Activated CD4-positive, alpha-beta T cell treated with anti-CD3 and anti-CD28 coated beads, Interleukin-2, amount 50 U/mL, for 24 hours (primary cell): ENCODE data around the gene MPV17L.
"Not testable (repeated sequence)": the region's sequence is repeated elsewhere in the genome, so short reads cannot be mapped to it uniquely, and the experiment has no call there.

Experiments used
- DNase-seq, 2 donors: peaks; one replicate each; pipeline ENCODE4 v3.0.0-alpha.2; 2020; ENCODE audit warnings: low read depth in 1 of 2, low spot score in 1 of 2

The MPV17L gene

DNA sequence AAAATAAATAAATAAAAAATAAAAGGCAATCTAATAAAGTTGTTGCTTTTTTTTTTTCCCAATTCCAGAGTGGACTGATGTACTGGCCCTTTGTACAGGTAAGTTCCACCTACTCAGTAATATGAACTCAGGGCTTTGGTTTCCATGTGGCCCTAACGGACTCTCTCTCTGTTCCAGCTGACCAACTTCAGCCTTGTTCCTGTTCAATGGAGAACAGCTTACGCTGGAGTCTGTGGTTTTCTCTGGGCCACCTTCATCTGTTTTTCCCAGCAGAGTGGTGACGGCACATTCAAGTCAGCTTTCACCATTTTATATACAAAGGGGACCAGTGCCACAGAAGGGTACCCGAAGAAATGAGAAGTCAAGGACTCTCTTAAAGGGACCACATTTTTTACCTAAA is 12.2 kb downstream of the MPV17L start:
- DNase-seq, result not testable (repeated sequence)

DNA sequence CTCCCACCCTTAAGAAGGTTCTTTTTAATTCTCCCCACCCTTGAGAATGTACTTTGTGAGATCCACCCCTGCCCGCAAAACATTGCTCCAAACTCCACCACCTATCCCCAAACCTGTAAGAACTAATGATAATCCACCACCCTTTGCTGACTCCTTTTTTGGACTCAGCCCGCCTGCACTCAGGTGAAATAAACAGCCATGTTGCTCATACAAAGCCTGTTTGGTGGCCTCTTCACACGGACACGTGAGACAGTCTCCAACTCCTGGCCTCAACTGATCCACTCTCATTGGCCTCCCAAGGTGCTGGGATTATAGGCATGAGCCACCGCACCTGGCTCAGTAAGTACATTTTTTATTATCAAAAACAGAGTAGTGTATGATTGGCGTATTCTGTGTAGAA is 13.9 kb downstream of the MPV17L start:
- DNase-seq, result not testable (repeated sequence)

DNA sequence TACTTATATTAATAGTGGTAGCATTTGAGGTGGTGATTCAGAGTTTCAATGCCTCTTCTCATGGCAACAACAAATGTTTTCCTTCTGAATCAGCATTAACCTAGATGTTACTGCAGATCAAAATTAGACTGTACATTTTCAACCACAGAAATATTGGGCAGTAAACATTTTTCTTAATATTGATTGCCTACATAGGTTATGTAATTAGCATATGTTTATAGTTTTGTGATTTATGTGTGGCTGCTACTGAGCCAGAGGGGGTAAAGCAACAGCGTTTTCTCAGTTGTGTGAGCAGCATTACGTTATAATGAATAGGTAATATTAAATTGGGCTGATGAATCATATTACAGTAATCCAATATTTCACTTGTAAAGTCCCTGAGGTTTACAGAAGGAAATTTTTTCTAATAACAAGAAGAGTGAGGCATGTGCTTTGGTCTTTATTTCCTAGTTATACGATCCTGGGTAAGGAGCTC is 20.0 kb downstream of the MPV17L start:
- no peak for DNase-seq

DNA sequence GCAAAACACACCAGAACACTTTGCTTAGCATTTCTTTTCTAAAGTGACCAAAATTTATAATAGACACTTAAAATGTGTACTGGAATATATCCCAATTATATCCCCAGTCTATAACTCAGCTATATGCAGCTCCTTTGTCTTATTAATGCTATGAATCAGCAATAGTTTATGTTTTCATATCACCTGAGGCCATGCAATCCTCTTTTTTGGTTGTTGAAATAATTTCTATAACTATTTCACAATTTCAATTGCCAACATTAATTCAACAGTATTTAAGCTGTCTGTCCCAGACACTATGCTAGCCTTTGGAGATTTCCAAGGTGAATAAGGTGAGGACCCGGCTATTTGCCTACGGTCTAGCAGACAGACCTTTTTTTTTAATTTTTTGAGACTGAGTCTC is 21.6 kb downstream of the MPV17L start:
- no peak for DNase-seq

DNA sequence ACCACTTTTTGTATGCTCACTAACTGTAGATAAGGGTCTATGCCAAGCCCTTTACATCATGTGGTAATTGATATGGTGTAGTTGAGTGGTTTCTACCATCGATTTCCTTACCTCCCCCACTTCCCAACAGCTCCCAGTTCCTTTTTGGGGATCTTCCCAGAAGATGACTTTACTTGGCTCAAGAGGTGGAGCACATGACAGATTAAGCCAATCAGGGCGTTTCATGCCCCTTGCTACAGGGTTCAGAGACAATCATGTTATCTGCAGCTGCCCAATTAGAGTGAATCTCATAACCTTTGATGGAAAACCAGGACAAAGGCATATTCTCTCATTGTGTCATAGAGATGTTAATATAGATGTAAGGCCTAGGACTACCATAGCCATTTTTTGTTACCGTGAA is 22.7 kb downstream of the MPV17L start:
- DNase-seq, result no peak

DNA sequence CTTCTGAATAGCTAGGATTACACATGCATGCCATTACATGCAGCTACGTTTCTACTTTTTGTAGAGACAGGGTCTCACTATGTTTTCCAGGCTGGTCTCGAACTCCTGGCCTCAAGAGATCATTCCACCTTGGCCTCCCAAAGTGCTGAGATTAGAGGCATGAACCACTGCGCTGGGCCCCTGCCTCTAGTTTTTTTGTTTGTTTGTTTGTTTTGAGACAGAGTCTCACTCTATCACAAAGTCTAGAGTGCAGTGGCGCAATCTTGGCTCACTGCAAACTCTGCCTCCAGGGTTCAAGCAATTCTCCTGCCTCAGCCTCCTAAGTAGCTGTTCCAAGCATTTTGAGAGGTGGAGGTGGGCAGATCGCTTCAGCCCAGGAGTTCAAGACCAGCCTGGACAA is 26.1 kb downstream of the MPV17L start:
- not testable (repeated sequence) for DNase-seq

DNA sequence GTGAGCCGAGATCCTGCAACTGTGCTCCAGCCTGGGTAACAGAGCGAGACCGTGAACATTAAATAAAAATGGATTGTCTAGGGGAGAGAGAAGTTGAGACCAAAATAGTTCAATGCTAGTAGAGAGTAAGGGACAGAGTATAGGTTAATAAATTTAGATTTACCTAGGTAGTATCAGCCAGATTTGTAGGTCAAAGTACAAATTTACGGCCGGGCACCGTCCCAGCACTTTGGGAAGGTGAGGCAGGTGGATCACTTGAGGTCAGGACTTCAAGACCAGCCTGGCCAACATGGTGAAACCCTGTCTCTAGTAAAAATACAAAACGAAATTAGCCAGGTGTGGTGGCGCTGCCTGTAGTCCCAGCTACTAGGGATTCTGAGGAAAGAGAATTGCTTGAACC is 26.7 kb downstream of the MPV17L start:
- no peak for DNase-seq

DNA sequence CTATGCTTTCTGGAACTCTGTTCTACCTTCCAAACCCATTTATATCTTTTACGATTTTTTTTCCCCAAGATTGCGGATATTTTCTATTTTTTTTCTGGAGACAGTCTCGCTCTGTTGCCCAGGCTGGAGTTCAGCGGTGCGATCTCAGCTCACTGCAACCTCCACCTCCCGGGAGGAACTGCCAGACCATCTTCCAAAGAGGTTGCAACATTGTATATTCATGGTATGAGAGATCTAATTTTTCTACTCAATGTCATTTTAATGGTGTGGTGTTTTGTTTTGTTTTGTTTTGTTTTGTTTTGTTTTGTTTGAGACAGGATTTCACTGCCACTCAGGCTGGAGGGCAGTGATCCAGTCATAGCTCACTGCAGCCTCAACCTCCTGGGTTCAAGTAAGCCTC is 30.3 kb downstream of the MPV17L start:
- DNase-seq, result no peak

DNA sequence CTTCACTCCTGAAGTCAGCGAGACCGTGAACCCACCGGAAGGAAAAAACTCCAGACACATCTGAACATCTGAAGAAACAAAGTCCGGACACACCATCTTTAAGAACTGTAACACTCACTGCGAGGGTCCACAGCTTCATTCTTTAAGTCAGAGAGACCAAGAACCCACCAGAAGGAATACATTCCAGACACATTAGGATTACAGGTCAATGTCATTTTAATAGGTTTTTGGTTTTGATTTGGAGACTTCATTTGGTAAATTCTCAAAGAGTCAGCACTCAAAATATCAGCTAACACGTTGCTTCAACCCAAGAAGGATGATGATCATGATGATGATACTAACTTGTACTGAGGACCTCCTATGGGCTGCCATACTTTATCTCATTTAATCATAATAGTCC is 31.2 kb downstream of the MPV17L start:
- no peak for DNase-seq

DNA sequence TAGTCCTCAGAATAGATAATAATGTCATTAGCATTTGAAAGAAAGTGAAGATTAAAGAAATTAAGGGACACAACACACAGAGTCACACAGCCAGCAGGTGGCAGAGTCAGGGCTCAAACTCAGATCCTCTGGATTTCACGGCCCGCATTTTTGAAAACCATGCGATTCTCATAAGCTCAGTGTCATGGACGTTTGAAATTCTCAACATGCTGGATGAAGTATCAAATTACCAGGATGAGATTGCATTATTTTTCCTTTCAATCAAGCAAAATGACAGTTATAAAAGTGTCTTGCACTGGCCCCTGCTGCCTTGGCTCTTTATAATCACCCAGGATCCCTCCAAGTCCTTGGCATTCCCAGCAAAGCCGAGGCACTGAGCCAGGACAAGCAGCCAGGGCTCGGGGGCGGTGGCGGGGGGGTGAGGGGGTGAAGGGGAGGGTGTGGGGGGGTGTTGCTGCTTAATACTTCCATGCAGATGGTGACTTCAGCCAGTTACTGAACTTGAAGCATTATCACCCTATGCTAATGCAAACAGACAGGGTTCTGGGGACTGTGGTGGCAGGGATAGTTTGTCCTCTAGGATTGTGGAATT is 32.2 kb downstream of the MPV17L start:
- peak; percentile 14 to 51 for DNase-seq

DNA sequence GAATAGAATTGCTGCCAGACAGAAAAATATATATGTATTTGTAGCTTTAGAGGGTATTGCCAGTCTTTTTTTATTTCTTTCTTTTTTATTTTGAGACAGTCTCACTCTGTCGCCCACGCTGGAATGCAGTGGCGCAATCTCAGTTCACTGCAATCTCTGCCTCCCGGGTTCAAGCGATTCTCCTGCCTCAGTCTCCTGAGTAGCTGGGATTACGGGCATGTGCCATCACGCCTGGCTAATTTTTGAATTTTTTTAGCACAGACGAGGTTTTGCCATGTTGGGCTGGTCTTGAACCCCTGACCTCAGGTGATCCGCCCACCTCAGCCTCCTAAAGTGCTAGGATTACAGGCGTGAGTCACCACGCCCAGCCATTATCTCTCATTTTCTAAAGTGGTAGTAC is 35.3 kb downstream of the MPV17L start:
- DNase-seq, result not testable (repeated sequence)

DNA sequence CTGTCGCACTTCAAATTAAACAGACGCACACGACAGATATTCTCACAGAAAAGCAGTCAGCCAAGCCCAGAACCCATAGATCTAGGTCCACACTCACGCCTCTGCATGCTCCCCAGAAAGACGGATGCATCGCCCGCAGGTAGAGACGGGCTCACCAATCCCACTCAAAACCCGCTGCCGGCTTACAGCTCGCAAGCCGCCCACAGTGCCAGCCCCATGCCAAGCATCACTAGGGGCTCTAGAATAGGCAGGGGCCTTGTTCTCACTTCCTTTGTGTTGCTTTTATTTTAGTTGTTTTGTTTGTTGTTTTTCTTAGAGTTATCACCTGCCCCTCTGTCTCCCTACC is 38.5 kb downstream of the MPV17L start:
- DNase-seq, result no peak

DNA sequence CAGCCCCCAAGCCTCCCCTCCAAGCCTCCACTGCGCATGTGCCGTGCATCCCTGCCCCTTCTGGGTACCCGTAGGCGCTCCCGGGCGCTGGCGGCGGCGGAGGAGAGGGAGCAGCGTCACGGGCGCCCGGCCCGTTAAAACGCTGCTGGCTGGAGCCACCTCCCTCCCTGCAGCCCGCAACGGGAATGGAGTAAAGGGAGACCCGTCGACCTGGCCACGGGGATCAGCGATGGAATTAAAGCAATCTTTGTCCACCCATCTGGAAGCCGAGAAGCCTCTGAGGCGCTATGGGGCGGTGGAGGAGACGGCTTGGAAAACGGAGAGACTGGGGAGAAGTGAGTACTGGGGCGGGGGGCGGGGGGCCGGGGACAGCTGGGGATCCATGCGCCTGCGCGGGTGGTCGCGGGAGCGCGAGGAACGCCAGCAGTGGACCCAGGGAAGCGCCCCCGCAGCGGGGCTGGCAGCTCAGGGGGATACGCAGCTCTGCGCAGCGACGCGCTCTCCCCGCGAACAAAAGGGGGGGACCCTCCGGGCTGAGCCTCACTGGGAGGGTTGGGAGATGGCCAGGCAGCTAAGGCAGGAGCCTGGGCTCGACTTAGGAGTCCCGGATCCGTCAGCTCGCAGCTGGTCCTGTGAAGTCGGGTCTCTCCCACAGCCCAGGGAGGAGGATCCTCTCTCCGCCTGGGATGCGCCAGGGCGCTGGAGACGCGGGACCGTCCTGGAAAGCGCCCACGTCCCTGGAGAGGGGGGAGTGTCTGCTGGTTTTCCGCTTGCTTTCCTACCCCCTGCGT is 39.1 kb downstream of the MPV17L start, which contains the start of gene BMERB1:
Gene BMERB1, plus strand, starts transcription at position 164 of the 791 bp plus-strand sequence. Its CDS starts 66 bp downstream, at position 230.
- DNase-seq, result peak; percentile 25 to 54

DNA sequence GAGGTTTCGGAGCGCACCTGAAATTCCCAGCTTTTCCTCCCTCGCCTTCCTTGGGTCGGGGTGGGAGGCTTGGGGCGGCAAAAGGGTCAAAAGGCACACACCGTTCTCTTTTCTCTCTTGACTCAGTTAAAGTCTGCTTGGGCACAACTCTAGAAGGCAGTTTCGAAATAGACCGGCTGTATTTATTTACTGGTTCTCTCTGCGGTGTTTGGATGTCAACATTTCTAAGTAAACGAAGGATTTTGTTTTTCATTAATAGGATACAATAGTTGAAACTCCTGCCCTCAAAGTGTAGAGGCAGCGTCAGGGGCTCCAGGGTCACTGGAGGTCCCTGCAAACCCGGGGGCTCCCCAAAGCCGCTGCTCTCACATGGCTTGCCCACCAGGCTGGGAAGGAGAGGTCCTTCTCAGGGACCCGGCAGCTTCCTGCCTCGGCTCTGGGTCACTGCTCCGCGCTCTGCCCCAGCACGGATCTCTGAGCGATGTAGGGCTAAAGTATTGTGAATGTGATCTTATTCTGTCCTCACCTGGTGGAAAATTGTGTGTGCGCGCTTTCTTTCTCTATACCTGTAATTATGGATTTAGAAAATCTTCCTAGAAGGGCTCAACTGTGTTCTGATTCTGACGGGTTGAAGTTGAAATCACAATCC is 39.8 kb downstream of the MPV17L start:
- no peak for DNase-seq

DNA sequence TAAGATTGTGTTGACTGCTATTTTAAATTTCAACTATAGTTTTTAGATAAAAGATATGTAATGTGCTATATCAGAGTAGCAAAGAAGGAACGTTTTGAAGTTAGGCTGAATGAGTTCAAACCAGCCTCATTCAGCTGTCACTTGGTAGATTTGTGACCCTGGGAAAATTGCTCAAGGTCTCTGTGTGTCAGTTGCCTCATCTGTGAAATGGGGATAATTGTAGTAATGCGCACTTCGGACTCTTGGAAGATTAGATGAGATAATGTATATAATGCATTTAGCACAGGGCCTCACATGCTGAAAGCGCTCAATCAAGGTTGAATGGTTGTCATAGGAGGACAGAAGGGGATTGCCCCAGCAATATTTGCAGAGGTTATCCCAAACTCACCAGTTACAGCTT is 43.5 kb downstream of the MPV17L start:
- no peak for DNase-seq

DNA sequence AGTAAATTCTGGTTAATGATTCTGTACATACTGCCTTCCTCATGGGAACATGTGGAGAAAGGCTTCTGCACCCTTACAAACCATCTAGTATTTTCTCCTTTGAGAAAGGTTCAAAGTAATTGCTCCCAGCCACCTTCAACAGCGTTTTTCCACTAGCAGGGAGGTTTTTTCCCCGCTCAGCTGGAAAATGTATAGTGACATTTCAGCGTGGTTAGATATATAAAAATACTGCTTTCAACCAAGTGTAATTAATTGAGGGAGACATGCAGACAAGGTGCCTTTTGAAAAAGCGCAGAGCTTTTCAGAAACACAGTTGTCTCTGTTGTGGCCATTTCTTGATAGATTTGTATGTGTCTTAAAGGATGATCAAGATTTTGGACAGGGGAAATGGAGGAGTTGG is 44.0 kb downstream of the MPV17L start:
- DNase-seq, result no peak

DNA sequence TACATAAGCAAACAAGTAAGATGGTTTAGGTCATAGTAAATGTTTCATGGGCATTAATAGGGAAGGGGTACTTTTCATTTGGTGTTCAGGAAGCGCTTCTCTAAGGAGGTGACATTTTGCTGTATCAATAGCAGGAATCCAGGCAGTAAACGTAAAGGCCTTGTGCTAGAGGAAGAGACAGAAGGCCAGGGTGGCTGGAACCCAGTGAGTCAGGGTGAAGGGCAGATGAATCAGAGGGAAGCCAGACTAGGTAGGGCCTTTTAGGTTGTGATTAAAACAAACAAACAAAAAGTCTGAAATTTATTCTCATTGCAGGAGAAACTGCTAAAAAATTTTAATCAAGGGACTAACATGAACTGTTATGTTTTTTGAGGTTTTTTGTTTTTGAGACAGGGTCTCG is 45.3 kb downstream of the MPV17L start:
- no peak for DNase-seq

DNA sequence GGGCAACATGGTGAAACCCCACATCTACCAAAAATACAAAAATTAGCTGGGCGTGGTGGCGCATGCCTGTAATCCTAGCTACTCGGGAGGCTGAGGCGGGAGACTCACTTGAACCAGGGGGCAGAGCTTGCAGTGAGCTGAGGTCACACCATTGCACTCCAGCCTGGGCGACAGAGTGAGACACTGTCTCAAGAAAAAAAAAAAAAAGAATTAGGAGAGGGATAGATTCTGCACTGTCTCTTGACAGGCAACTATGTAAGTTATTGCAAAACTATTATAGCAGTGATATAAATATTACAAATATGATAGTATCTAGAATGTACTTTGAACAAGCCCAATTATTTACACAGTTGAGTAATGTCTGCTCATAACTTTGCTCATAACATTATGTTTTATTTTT is 46.6 kb downstream of the MPV17L start:
- not testable (repeated sequence) for DNase-seq

DNA sequence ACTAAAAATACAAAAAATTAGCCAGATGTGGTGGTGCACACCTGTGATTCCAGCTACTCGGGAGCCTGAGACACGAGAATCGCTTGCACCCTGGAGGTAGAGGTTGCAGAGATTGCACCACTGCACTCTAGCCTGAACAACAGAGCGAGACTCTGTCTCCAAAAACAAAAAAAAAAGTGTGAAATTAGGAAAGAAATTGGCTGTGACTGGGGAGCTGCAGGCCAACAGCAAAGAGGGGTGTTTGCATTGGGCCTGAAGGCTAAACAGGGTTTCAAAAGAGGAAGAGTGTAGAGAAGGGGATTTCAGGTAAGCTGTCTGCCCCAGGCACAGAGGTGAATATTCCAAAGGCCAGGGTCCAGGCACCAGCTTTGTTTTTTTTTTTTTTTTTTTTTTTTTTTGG is 48.2 kb downstream of the MPV17L start:
- no peak for DNase-seq

DNA sequence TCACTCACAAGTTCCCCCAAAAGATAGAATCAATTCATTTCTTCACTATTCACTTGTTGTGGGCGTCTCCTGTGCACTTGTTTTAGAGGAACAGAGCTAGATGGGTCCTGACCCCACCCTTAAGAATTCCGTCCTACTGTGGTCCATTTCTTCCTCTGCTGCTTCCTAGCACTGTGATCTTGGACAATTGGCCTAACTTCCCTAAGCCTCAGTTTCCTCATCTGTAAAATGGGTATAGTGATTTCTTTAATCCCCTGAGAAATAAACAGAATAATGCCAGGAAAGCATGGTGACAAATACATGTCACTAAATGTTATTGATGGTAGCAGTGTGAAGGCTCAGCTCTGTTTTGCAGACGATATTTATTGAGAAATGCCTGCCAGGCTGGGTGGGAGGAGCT is 48.7 kb downstream of the MPV17L start:
- no peak for DNase-seq

DNA sequence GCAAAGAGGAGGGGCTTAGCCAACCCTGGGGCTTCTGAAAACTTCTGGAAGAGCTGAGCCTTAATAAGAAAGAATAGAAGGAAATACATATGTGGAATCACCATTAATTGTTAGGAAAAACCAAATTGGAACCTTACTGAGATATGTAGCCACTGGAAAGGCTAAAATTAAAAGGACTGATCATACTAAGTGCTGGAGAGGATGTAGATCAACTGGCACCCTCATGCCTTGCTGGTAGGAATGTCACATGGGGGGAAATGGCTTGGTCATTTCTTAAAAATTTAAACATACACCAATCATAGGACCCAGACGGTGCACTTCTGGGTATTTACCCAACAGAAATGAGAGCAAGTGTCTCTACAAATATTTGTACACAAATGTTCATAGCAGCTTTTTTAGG is 49.9 kb downstream of the MPV17L start:
- DNase-seq, result no peak

DNA sequence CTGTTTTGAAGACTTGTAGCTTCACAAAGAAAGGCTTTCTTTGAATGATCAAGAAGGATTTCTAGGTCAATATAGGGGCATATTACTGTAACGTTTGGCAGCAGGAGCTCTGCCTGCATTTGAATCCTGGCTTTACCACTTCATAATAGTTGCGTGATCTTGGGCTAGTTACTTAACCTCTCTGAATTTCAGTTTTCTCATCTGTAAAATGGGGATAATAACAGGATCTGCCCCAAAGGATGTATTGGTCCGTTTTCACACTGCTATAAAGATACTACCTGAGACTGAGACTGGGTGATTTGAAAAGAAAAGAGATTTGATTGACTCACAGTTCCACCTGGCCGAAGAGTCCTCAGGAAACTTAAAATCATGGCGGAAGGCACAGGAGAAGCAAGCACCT is 51.3 kb downstream of the MPV17L start:
- DNase-seq, result no peak
